Fibroblast of pulmonary artery (primary cell): ENCODE data around the gene ITPR2.

Experiments used
- DNase-seq: peaks from one replicate; pipeline ENCODE4 v3.0.0-alpha.2; 2010; ENCODE audit warnings: low read depth
- H3K4me3 ChIP-seq: replicated peaks from 2 replicates; pipeline ENCODE4 v1.5.1; 2011; ENCODE audit warnings: low read depth, mild to moderate bottlenecking, control low read depth, low read length, moderate library complexity
- TF ChIP-seq, protein P1 (sequence below): IDR thresholded peaks from 2 replicates; pipeline ENCODE4 v1.5.1; 2011; ENCODE audit warnings: mild to moderate bottlenecking, control low read depth, low read length, inconsistent platforms; ENCODE audit errors: missing control alignments

Gene ITPR2

DNA sequence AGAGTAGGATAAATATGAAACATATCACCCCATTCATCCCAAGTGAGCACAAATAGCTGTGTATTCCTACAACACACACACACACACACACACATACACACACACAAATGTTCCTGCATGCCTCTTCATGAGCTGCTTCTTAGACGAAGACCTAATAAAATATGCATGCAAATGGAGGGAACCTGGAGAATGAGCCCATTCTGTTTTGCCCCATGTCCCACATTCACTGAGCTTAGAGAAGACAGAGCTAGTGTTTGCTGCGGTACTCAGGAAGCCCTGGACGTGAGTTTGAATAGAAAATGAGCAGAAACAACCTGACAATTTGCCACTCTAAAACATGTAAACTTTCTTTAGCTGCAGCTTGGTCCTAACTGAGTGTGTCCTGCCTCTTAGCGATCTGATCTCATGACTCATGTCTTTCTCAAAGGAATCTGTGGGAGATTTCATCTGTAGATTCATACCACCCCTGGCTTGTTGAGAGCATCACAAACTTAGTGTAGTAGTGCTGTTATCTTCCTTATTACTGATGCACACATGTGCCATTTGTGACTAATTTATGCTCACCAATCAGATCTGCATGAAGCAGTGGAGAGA is 86.8 kb downstream of the ITPR2 start:
- TF ChIP-seq, protein P1, sequence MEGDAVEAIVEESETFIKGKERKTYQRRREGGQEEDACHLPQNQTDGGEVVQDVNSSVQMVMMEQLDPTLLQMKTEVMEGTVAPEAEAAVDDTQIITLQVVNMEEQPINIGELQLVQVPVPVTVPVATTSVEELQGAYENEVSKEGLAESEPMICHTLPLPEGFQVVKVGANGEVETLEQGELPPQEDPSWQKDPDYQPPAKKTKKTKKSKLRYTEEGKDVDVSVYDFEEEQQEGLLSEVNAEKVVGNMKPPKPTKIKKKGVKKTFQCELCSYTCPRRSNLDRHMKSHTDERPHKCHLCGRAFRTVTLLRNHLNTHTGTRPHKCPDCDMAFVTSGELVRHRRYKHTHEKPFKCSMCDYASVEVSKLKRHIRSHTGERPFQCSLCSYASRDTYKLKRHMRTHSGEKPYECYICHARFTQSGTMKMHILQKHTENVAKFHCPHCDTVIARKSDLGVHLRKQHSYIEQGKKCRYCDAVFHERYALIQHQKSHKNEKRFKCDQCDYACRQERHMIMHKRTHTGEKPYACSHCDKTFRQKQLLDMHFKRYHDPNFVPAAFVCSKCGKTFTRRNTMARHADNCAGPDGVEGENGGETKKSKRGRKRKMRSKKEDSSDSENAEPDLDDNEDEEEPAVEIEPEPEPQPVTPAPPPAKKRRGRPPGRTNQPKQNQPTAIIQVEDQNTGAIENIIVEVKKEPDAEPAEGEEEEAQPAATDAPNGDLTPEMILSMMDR: no peak
- no peak overlapping the region for H3K4me3 ChIP-seq
- DNase-seq: peak; percentile 65

DNA sequence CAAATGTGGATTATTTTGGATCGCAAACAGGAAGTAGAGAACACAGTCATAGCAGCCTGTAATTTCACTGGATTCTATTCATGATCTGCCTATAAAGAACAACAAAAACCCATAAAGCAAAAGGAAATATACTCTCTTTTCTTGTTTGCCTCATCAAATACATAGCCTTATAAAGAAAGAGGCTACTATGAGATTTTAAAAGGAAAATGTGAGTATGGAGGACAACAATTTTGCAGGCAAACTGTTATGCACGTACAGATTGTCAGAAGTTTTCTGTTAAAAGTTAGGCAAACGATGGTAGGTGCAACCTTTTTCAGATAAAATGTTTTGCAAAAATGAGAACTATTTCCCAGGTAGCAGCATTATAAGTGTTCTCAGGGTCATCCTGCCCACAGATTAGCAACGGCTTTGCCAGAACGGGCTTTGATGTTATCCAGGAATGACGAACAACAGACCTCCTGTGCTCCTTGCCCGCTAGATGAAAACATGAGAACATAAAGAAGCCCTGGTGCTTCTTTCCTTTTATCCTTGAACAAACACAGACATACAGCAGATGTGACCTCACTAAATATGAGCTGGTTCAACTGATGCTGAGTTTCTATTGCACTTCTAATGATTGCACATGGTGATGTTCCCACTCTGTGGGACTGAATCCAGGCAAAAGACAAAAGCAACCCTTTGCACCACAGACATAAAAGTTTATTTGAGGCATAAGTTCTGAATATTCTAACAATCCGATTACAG is 88.1 kb downstream of the ITPR2 start:
- TF ChIP-seq, protein P1: no peak
- no peak overlapping the region for H3K4me3 ChIP-seq
- DNase-seq: no peak

DNA sequence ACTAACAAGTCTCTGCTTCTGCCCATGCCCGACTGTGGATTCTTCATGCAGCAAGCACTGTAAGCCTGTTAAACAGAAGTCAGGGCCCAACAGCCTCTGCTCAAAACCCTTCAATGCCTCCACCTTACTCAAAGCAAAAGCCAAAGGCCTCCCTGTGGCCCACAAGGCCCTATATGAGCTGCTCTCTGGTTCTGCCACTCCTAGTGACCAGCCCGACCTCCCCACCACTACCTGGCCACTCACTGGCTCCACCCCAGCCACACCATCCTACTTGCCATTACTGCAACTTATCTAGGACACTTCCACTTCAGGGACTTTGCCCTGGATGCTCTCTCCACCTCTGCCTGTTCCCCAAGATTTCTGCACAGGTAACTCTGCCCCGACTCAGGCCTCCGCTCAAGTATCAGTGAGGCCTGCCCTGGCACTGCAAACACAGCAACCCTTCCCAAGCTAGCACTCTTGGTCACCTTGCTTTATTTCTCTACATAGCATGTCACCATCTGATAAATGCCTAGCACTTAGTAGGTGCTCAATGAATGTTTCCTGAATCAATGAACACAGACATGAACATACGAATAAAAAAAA is 88.9 kb downstream of the ITPR2 start:
- DNase-seq: no peak
- no peak overlapping the region for H3K4me3 ChIP-seq
- TF ChIP-seq, protein P1: no peak

DNA sequence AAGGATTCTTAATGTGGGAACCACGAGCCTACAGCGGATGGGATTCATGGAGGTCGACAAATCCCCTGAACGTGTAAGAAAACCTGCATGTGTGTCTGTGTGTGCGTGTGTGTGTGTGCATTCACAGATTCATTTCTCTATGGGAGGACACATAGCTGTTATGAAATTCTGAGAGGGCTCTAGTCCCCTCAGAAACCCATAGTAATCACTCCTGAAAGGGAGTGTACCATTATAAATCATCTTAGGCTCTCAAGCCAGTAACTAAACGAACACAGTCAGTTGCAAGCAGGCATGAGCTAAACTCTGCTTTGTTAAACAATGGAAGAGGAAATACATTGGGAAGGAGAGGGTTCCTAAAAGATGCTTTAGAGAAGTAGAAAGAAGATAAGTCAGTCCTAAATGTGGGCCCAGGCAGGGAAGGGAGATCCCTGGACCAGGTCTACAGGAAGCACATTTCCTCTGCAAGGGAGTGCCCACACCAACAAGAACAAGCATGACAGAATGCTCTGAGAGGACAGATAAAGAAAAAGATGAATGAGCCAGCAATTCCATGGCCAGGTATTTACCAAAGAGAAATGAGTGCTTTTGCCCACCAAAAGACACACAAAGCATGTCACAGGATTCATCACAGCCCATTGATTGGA is 91.3 kb downstream of the ITPR2 start:
- no peak for DNase-seq
- TF ChIP-seq, protein P1: no peak
- no peak overlapping the region for H3K4me3 ChIP-seq

DNA sequence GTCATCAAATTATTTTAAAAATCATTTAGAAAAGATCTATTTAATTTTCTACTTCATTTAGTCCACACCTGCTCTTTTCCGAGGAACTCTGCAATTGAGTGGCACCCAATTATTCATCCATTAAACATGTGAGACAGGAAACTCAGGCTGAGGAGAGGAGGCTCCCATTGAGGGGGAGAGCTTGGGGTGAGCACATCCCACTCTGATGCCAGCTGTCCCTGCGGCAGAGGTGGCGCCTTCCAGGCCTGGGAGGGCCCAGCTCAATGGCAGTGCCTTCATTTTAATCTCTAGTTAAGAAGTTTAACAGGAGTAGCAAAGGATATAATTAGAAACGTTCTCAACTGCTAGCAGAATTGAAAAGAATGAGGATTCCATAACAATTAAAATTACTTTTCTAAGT is 92.0 kb downstream of the ITPR2 start:
- TF ChIP-seq, protein P1: no peak
- H3K4me3 ChIP-seq: no peak overlapping the region
- no peak for DNase-seq

DNA sequence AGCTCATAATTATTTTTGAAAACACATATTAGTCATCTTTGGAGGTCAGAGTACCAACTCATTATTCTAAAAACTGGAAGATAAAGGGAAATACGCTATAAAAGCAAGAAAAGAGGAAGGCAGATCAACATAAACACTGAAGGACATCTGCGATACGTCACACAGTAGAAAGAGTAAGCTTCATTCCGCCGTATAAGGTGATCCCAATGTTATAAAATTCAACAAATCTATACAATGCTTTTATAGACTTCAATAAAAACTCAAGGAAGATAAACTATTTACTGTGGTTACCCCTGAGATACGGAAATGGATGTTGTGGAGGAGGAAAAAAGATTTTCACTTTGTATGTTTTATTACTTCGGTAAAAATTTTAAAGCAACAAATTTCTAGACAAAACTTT is 92.6 kb downstream of the ITPR2 start:
- TF ChIP-seq, protein P1: no peak
- H3K4me3 ChIP-seq: no peak overlapping the region
- DNase-seq: no peak
